Gastroesophageal sphincter (tissue), 4 donors: ENCODE measurements around the gene CHCHD6. TPM values are rescaled to one million over a fixed set of nuclear protein-coding genes. Genes with fewer than 3 reads are reported as not detected.

Experiments
- ATAC-seq: fragments of 150-250 bp; one replicate; pipeline ENCODE4 v1.9.1; 2016; ENCODE audit warnings: mild to moderate bottlenecking, moderate library complexity
- H3K27ac ChIP-seq, 4 donors: fragments of 200-600 bp; sonication (generic) in 3 of 4; 1 replicate in 3 of 4; 2 replicates in 1 of 4; pipeline ENCODE4 v1.5.1; 2016 to 2019
- H3K27me3 ChIP-seq: fragments of 200-600 bp; sonication (generic); one replicate; pipeline ENCODE4 v1.5.1; 2019
- H3K36me3 ChIP-seq, 2 donors: fragments of 200-600 bp; sonication (generic); one replicate each; pipeline ENCODE4 v1.5.1; 2019; ENCODE audit warnings: control low read depth in 1 of 2
- H3K4me1 ChIP-seq, 3 donors: fragments of 200-600 bp; sonication (generic); 1 replicate in 2 of 3; 2 replicates in 1 of 3; pipeline ENCODE4 v1.5.1; 2016 to 2019; ENCODE audit warnings: control low read depth in 2 of 3
- H3K4me3 ChIP-seq, 2 donors: fragments of 200-600 bp; sonication (generic); one replicate each; pipeline ENCODE4 v1.5.1; 2019; ENCODE audit warnings: mild to moderate bottlenecking in 1 of 2, moderate library complexity in 1 of 2
- H3K9me3 ChIP-seq, 3 donors: fragments of 200-600 bp; sonication (generic); one replicate each; pipeline ENCODE4 v1.5.1; 2017 to 2019; ENCODE audit warnings: control low read depth in 2 of 3
- CTCF ChIP-seq, 4 experiments: fragments of 200-600 bp in 2 of 4; fragments of 450-650 bp in 2 of 4; sonication (generic) in 1 of 4; IDR thresholded peaks; one replicate each; pipeline ENCODE4 v1.5.1; 2017 to 2019; ENCODE audit warnings: antibody characterized with exemption in 4 of 4, mild to moderate bottlenecking in 2 of 4, moderate library complexity in 2 of 4
- EP300 ChIP-seq: sonication (generic); formaldehyde crosslinking; IDR thresholded peaks from one replicate; pipeline ENCODE4 v1.6.1; 2017; ENCODE audit warnings: antibody characterized with exemption, mild to moderate bottlenecking
- POLR2A ChIP-seq, 2 donors: fragments of 450-650 bp; IDR thresholded peaks; one replicate each; pipeline ENCODE4 v1.6.1; 2017; ENCODE audit warnings: antibody characterized with exemption in 2 of 2, mild to moderate bottlenecking in 2 of 2, moderate library complexity in 1 of 2
- POLR2AphosphoS5 ChIP-seq: sonication (generic); formaldehyde crosslinking; IDR thresholded peaks from one replicate; pipeline ENCODE4 v1.6.1; 2017; ENCODE audit warnings: antibody characterized with exemption
- WGBS, 2 donors: methylation state at CpG; one replicate each; pipeline ENCODE4 v1.1.5; 2018; ENCODE audit warnings: low coverage in 1 of 2; 5-methylcytosine and 5-hydroxymethylcytosine counted together
- total RNA-seq, 4 donors: library from RNA; depleted of rRNA; stranded (reverse); fragments of >200 nt; gene quantifications; one replicate each; pipeline ENCODE4 v1.1.0, GENCODE V29; 2016

CHCHD6 gene
- total RNA-seq, 4 donors from 2014 or later = 8.5 to 37.2 (median 15.2) TPM

- TF ChIP-seq EP300 (no peak), POLR2A (IDR thresholded peaks at IDR 0.05) (no peak), POLR2AphosphoS5 (no peak), CTCF (IDR thresholded peaks at IDR 0.05) (no peak)
- Histone ChIP-seq H3K36me3 (peaks cover 0 to 5% of the 10 kb centered on the region in 2 donors), H3K4me1 (no peaks in the 10 kb centered on the region), H3K27me3 (no peaks in the 10 kb centered on the region), H3K4me3 (no peak overlapping the region), H3K9me3 (no peaks in the 10 kb centered on the region), H3K27ac (no peak overlapping the region)
- WGBS, 2 donors = 29 to 60% methylated on average over 1 of the region's 1 CpG
- ATAC-seq = no peak
These were observed 181.4 kb downstream of the CHCHD6 start for GRCh38 chr3:126885425-126885824.

- no peak for ATAC-seq
- Histone ChIP-seq H3K27ac (no peak overlapping the region), H3K4me3 (no peak overlapping the region), H3K4me1 (no peaks in the 10 kb centered on the region), H3K27me3 (no peaks in the 10 kb centered on the region), H3K9me3 (no peaks in the 10 kb centered on the region), H3K36me3 (peaks cover 0 to 5% of the 10 kb centered on the region in 2 donors)
- 72 to 92% methylated on average over 3 to 5 of the region's 5 CpGs for WGBS, 2 donors
- TF ChIP-seq POLR2A (IDR thresholded peaks at IDR 0.05) (no peak), EP300 (no peak), POLR2AphosphoS5 (no peak), CTCF (IDR thresholded peaks at IDR 0.05) (no peak)
These were observed 182.2 kb downstream of the CHCHD6 start for GRCh38 chr3:126886217-126886616.

- peaks cover 0 to 5% of the 10 kb centered on the region in 2 donors for H3K36me3 ChIP-seq
- no peak for ATAC-seq
- H3K4me1 ChIP-seq = no peaks in the 10 kb centered on the region
- H3K27me3 ChIP-seq = no peaks in the 10 kb centered on the region
- no peak for TF ChIP-seq EP300
- TF ChIP-seq CTCF (IDR thresholded peaks at IDR 0.05) = no peak
- TF ChIP-seq POLR2AphosphoS5 = no peak
- TF ChIP-seq POLR2A (IDR thresholded peaks at IDR 0.05) = no peak
- no peaks in the 10 kb centered on the region for H3K9me3 ChIP-seq
- H3K4me3 ChIP-seq = no peak overlapping the region
- 72% methylated on average over 2 of the region's 7 CpGs; no CpG with 5 or more reads in 1 of the 2 donors for WGBS, 2 donors
- H3K27ac ChIP-seq = no peak overlapping the region
These were observed 183.6 kb downstream of the CHCHD6 start for GRCh38 chr3:126887686-126888085.

GRCh38 chr3:126888186-126888760 is 184.2 kb downstream of the CHCHD6 start:
- 100% methylated on average over 1 to 3 of the region's 5 CpGs for WGBS, 2 donors

More at GRCh38 chr3:126888186-126888760, 184.2 kb downstream of the CHCHD6 start:
- no peak for ATAC-seq
- no peaks in the 10 kb centered on the region for H3K4me1 ChIP-seq
- peaks cover 0 to 5% of the 10 kb centered on the region in 2 donors for H3K36me3 ChIP-seq
- H3K27ac ChIP-seq = no peak overlapping the region
- H3K4me3 ChIP-seq = no peak overlapping the region
- no peaks in the 10 kb centered on the region for H3K9me3 ChIP-seq
- no peaks in the 10 kb centered on the region for H3K27me3 ChIP-seq
- TF ChIP-seq POLR2A (IDR thresholded peaks at IDR 0.05) (no peak), POLR2AphosphoS5 (no peak), CTCF (IDR thresholded peaks at IDR 0.05) (no peak), EP300 (no peak)
